SK-N-SH treated with all-trans-retinoic acid at 6 μM for 48 hours (cell line): ENCODE measurements around the gene CSTA.

ENCODE experiments used
- ATAC-seq: fragments of 200-7000 bp; cut with Tn5 transposase; 3 replicates; pipeline ENCODE4 v1.9.1; 2020; ENCODE audit warnings: mild to moderate bottlenecking, moderate library complexity
- ARNTL ChIP-seq: fragments of 450-650 bp; formaldehyde crosslinking; IDR thresholded peaks from 2 replicates; pipeline ENCODE4 v1.5.0; 2020; ENCODE audit warnings: low read depth, mild to moderate bottlenecking, moderate library complexity, borderline replicate concordance
- BACH2 ChIP-seq: fragments of 250-450 bp; sonication (Bioruptor Pico); IDR thresholded peaks from 2 replicates; pipeline ENCODE4 v1.9.0; 2021; ENCODE audit warnings: mild to moderate bottlenecking, borderline replicate concordance
- CREB5 ChIP-seq: fragments of 250-450 bp; sonication (Bioruptor Pico); IDR thresholded peaks from 2 replicates; pipeline ENCODE4 v1.5.1; 2020; ENCODE audit warnings: low read depth, mild to moderate bottlenecking, moderate library complexity
- CSDC2 ChIP-seq: fragments of 250-450 bp; sonication (Bioruptor Pico); IDR thresholded peaks from 2 replicates; pipeline ENCODE4 v1.5.0; 2020; ENCODE audit warnings: mild to moderate bottlenecking, moderate library complexity
- GLIS3 ChIP-seq: fragments of 250-450 bp; sonication (Bioruptor Pico); IDR thresholded peaks from 2 replicates; pipeline ENCODE4 v1.5.0; 2020; ENCODE audit warnings: mild to moderate bottlenecking, moderate library complexity
- OSR1 ChIP-seq: fragments of 250-450 bp; sonication (Bioruptor Pico); IDR thresholded peaks from 2 replicates; pipeline ENCODE4 v1.8.0; 2022; ENCODE audit warnings: moderate library complexity, mild to moderate bottlenecking, inconsistent platforms
- PATZ1 ChIP-seq: fragments of 250-450 bp; sonication (Bioruptor Pico); IDR thresholded peaks from 2 replicates; pipeline ENCODE4 v1.8.0; 2020; ENCODE audit warnings: mild to moderate bottlenecking, moderate library complexity, borderline replicate concordance
- POU6F1 ChIP-seq: fragments of 250-450 bp; sonication (Bioruptor Pico); IDR thresholded peaks from 2 replicates; pipeline ENCODE4 v1.8.0; 2021; ENCODE audit warnings: low read depth, mild to moderate bottlenecking, moderate library complexity, borderline replicate concordance
- SNAI2 ChIP-seq: fragments of 250-450 bp; sonication (Bioruptor Pico); IDR thresholded peaks from 2 replicates; pipeline ENCODE4 v1.5.0; 2020; ENCODE audit warnings: mild to moderate bottlenecking, moderate library complexity
- TCF4 ChIP-seq: fragments of 250-450 bp; sonication (Bioruptor Pico); IDR thresholded peaks from 2 replicates; pipeline ENCODE4 v1.8.0; 2021; ENCODE audit warnings: mild to moderate bottlenecking, moderate library complexity, borderline replicate concordance
- TSHZ2 ChIP-seq: fragments of 250-450 bp; sonication (Bioruptor Pico); IDR thresholded peaks from 2 replicates; pipeline ENCODE4 v1.5.0; 2020; ENCODE audit warnings: mild to moderate bottlenecking, moderate library complexity
- ZFP3 ChIP-seq: fragments of 250-450 bp; sonication (Bioruptor Pico); IDR thresholded peaks from 2 replicates; pipeline ENCODE4 v1.5.0; 2020; ENCODE audit warnings: mild to moderate bottlenecking, moderate library complexity
- ZFP30 ChIP-seq: fragments of 450-650 bp; formaldehyde crosslinking; IDR thresholded peaks from 2 replicates; pipeline ENCODE4 v1.5.0; 2022; ENCODE audit warnings: mild to moderate bottlenecking, moderate library complexity
- ZNF565 ChIP-seq: fragments of 450-650 bp; formaldehyde crosslinking; conservative IDR thresholded peaks from 2 replicates; pipeline ENCODE4 v1.5.0; 2020; ENCODE audit warnings: low read depth, mild to moderate bottlenecking, moderate library complexity
- ZNF8 ChIP-seq: fragments of 450-650 bp; formaldehyde crosslinking; IDR thresholded peaks from 2 replicates; pipeline ENCODE4 v1.5.0; 2020; ENCODE audit warnings: mild to moderate bottlenecking, moderate library complexity

CSTA gene

GRCh38 chr3:122377975-122378374 is 52.9 kb downstream of the CSTA start:
- TF ChIP-seq GLIS3 (CRISPR knock-in tag), result no peak
- no peak for TF ChIP-seq ZFP30
- TF ChIP-seq ZNF8 (CRISPR knock-in tag), result no peak
- TF ChIP-seq ZNF565 (CRISPR knock-in tag), result no peak
- no peak for TF ChIP-seq OSR1 (CRISPR knock-in tag)
- no peak for TF ChIP-seq POU6F1
- TF ChIP-seq TCF4, result no peak
- no peak for TF ChIP-seq CREB5
- no peak for TF ChIP-seq ARNTL (CRISPR knock-in tag)
- TF ChIP-seq TSHZ2, result no peak
- TF ChIP-seq BACH2 (CRISPR knock-in tag), result no peak
- TF ChIP-seq CSDC2 (CRISPR knock-in tag), result no peak
- no peak for TF ChIP-seq PATZ1 (CRISPR knock-in tag)
- no peak for TF ChIP-seq SNAI2 (CRISPR knock-in tag)
- ATAC-seq, result no peak

- TF ChIP-seq ZNF565 (CRISPR knock-in tag) (no peak), ZFP30 (no peak), ZFP3 (peak; percentile 60; the same call in 1 of the 2 replicates)
- peak; percentile 82 for ATAC-seq
Measured at GRCh38 chr3:122382888-122383666, 58.0 kb downstream of the CSTA start, which contains the start of gene MIX23. Gene MIX23 (minus strand): TSS chr3:122383231. CDS start chr3:122383224, 7 bp downstream.

GRCh38 chr3:122383771-122384697 is 59.0 kb downstream of the CSTA start, which contains the start of gene FAM162A:
Gene FAM162A (plus strand): TSS chr3:122384182. CDS start chr3:122384266, 84 bp downstream.
- peak; percentile 97 for ATAC-seq
- TF ChIP-seq ZFP3, result 0 out of 2 replicates have a peak, but pooled peaks have one; percentile 42
- 0 out of 2 replicates have a peak, but pooled peaks have one; percentile 56 for TF ChIP-seq TSHZ2
- no peak for TF ChIP-seq PATZ1 (CRISPR knock-in tag)
